GM21737 (cell line): ENCODE results near the gene CALML5.

Experiments
- ATAC-seq: cut with Tn5 transposase; IDR thresholded peaks from one replicate; pipeline ENCODE4 v1.9.1; 2021; ENCODE audit warnings: mild to moderate bottlenecking, moderate library complexity; ENCODE audit not compliant: unreplicated experiment

The CALML5 gene

DNA sequence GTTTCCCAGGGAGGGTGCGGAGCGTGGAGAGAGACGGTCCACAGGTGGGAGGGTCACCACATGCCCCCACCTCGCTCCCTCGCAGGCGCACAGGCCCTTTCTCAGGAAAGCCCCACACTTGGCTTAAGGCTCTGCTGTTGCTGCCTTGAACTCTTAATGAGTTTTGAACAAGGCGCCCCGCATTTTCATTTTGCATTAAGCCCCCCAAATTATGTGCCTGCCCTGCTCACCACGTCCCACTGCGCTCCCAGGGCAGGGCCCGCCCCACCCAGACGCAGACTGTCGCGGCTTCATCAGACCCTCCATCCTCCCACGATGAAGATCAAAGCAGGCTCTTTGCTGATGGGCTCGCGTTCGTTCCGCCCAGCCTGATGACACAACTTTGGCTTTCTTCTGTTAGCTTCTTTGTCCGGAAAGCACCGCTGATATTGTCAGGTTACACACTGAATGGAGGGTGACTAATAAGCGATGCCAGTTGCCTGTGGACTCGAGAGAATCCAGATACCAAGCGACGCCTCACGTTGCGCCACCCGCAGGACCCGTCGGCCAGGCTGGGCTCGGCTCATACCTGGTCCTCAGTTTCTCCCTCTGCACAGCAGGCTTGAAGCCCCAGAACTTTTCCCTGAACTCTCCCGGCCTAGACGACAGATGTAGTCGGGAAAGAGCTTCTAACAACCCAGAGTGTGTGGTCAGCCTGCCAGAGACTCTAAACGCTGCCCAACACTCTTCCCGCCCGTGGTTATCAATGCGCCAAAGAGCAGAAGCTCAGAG lies 34.9 kb upstream of the CALML5 start:
- no peak for ATAC-seq

DNA sequence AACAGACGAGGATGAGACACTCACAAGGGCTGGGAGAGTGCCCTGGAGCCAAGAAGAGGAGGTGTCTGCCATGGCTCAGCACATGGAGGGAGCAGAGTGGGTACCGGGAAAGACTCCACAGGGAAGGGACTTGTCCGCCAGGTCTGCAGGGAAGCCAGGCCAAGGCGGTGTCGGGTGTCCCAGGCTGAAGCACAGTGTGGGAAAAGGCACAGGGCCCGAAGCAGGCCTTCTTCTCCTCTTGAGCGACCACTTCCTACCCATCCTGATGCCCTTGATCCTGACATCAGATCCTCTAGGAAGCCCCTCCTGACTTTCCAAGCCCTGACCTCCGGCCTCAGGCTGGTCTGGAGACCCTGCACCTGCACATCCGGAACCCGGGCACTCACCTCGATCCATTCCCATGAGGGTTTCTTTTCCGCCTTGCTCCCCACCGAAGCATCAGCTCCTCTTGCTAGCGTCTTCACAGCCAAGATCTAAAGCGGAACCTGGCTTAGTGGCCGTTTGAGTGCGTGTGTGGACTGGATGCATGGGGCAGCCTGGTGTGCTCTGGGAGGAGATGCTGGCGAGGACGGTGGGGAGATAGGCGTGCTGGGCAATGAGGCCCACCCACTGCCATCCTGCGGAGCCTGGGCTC lies 33.8 kb upstream of the CALML5 start:
- ATAC-seq, result no peak

DNA sequence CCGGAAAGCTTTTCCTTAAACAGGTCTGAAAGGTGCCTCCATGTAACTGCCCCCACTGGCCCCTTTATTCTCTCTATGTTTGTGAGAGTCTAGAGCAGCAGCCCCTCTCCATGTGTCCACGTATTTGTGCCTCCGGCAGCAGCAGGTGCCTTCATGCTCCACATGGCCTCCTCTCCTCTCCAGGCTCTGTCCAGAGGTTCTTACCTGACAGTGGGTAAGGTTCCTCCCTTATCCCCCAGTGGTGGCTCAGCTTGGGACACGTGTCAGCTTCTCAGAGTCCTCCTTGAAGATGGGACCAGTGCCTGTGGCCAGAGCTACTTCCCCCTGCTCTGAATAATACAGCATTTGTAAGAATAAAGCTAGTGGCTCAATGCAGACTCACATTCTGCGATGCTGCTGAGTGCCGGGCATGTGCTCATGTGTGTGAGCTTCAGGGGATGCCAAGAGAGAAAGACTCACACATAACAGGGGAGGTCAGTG lies 33.3 kb upstream of the CALML5 start:
- no peak for ATAC-seq

DNA sequence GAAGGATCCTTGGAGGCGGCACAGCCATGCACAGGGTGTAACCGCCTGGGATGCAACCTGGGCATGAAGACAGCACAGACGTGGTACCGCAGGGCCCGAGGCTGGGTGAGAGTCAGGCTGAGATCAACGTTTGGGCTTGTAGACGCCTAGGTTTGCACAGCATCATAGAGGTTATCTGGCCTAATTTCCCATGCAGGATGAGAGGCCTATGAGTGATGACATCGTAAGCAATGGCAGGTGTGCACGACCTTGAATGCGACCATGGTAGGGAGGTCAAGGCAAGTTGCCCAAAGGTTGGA lies 32.9 kb upstream of the CALML5 start:
- ATAC-seq, result no peak

DNA sequence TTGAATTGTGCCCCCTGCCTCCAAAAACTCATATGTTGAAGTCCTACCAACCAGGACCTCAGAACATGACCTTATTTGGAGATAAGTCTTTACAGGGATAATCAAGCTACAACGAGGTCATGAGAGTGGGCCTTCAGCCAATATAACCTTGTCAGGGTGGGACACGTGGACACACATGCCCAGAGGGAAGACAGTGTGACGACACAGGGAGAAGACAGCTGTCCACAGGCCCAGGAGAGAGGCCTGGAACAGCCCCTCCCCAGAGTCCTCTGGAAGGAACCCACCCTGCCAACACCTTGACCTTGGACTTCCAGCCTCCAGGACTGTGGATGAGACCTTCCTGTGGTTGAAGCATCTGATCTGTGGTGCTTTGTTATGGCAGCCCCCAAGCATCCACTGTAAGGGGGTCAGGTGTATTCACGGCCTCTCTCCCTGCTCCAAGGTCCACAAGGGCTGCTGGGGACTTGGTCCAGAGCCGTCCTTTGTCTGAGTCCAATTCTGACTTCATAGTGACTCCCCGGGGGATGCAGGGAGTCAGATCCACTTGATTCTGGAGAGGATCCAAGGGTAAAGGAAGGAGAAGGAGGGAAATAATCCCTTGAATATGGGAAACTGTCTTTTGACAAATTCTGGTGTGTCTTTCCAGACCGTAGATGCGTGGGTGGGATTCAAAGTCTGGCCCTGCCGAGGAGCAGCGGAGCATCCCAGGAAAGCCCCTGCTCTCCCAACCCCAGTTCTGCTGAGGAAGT lies 32.4 kb upstream of the CALML5 start:
- no peak for ATAC-seq

DNA sequence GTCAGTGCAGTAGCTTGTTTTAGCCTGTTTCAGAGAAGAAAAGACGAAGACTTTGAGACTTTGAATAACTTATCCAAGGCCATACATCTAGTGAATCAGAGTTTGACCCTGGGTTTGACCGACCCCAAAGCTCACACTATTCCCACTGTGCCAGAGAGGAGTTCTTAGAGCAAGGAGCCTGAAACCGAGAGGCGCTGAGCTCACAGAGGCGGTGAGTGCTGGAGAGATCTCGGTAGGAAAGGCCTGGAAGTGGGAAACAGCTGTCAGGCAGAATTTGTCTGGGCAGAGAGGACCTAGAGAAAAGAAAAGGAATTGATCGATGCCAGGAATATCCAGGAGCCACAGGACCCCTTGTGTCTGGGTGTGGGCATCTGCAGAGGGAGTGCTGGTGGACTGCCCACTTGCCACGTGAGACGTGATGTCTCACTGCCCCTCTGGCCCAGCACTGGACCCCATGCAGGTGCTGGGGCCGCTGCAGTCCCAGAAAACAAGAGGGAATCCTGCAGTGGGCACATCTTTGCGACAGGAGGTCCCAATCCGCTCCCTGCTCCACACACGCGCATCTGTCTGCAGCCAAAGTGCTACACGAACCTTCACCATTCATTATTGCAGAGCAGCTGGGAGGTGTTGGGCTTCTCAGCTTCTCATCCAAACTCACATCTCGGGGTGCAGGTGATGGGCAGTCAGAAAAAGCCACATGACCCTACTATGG lies 31.6 kb upstream of the CALML5 start:
- no peak for ATAC-seq

DNA sequence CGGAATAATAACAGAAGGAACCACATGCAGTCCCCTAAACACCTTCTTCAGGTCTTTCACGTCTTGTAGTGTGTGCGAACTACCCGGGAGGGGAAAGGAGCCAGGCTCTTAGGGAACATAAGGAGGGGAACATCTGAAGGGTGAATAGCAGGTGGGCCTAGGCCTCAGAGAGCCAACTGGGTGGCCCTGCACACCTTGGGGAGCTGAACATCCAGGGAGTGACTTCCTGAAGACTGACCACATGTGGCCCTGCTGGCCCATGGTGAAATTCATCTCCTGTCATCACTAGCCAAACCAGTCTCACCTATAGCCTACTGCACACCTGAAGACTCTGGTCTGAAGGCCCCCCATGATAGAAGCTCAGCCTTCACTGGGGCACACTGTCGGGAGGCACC lies 31.0 kb upstream of the CALML5 start:
- no peak for ATAC-seq

DNA sequence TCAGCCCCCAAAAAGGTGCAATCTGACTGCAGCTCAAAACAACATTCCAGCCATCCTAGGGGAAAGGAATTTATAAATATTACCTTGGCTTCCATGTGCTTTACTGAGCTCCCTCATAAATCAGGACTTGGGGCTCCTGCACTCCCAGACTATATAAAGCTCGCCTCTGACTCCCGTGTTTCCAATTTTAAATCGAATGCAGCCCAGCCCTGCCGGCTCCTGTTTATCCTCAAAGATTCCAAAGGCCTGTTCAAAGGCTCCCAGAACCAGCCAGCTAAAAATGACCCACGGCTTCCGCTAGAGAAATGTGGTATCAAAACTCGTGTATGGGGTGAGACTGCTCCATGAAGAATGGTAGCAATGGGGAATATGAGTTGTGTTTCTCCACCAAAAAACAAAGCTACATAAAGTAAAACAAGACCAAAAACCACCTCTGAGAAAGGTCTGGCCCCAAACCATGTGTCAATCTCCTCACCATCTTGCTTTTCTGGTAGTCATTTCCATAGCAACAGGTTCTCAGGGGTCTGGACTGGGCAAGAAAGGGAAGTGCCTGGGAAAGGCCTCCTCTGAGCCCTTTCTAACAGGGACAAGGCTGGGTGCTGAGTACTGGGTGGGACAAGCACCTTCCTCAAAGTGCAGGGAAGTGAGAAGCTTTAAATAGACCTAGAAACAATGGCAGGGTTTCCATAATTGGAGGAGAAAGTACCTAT lies 30.5 kb upstream of the CALML5 start:
- no peak for ATAC-seq

DNA sequence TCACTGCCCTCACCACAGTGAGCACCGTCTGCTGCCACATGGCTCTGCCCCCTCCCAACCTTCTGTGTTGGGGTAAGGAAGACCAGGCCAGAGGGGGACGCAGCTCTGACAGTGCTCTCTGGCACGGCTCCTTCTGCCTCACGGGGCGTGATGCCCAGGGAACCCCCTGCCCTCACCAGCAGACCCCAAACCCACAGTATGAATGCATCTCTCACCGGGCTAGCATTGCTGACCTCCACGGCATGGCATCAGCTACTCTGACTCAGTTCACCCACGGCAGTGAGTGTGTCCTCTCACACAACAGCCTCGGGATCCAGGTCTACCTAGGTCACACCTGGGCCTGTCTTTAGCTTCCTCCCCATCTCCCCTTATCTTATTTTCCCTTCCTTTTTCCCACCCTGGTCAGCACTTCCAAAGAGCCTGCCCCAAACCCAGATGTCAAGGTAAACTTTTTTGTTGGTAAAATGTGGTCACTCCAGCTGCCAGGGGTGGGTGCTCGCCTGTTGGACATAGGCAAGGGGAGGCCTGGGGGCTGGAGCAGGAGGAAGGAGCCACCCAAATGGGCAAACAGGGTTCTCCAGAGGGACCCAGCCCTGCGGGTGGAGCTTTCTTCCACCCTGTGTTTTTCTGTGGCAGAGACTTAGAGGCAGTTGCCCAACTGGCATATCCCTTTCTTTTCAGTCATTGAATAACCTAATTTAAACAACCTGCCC lies 29.8 kb upstream of the CALML5 start:
- no peak for ATAC-seq

DNA sequence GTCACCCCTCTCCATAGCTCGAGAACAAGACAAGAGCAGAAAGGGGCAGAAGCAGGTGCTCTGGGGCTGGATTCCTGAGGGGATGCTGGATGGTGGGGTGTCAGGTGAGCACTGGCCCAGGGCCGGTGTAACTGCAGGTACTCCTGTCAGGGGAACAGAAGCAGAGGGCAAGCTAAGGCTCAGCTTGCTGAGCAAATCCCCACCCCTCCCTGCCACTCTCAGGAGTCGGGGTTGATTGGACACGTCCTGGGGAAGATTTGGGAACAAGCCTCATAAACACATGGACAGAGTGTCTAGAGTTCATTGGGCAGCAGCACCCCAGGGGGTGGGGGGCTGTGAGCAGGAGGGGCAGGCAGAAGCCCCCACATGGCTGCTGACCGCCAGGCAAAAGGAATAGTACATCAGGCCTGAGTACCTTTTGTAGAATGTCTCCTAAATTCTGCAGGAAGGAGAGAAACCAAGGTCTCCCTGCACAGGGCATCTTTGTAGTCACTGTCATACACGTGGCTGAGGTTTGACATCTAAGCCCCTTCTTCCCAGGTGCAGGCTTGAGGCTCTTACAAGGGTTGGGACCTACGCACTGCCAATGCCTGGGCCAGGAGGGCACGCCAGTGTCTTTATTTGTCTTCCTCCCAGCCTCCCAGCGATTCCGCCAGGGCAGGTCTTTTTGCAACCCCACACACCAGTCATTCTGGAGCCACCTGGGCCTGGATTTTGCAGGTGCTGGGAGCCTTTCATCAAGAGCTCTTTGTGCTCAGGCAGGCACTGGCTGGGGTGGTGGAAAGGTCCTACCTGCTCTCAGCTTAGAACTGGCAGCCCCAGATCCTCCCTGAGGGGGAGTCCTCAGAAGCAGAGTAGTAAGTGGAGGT lies 28.2 kb upstream of the CALML5 start:
- ATAC-seq, result no peak

DNA sequence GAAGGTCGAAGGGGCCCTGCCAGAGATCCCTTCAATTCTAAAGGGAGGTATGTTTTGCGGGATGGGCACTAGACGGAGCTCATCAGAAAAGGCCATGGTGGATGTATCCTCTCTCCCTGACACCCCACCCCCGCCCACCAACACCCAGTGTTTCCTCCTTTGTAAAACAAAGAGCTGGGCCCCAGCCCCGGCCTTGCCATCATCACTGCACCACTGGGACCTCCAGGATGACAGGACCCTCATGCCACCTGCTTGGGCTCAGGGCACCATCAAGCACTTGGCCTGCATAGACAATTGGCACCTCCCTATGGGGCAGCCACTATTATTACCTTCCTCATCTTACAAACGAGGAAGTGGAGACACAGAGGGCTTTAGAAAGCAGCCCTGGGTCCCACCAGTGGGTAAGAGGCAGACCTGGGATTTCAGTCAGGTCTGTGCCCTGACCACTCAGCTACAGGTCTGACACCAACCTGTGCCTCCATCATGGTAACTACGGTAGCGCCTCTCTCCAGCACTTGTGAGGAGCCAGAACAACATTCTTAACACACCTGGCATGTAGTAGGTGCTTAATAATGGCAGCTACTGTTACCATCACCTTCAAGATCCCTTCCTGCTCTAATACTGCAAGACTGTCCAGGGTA lies 27.4 kb upstream of the CALML5 start:
- ATAC-seq, result no peak

DNA sequence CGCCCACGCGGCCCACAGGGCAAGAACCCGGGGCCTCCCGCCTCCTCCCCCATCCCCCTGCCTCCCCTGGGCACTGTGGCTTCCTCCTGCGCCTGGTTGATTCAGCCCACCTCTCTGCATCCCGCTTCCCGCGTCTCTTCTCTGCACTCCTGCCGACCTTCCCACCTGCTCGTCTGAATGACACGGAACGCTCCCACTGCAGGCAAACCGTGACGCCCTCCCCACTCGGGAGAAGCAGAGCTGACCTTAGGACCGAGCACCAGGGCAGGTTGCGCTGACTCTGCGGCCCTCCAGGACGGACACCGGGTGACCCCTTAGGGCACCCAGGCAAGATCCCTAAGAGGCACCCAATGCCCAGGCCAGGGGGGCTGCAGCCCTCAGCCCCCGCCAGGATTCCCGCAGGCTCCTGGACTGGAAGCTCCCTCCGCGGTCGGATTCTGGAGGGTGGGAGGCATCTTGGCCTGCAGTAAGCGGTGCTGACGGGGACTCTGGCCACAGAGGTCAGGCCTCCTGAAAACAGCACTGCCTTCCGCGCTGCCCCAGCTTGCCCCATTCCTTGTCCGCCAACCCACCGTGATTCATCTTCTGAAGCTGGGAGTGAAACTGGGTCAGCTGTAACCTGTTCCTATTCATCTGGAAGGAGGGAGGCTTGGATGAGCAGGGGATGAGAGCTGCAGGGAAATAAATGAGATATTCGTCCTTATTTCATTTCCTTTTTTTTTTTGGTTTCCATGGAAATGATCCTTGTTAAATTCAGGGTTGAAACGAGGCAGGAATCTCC lies 26.4 kb upstream of the CALML5 start:
- no peak for ATAC-seq

DNA sequence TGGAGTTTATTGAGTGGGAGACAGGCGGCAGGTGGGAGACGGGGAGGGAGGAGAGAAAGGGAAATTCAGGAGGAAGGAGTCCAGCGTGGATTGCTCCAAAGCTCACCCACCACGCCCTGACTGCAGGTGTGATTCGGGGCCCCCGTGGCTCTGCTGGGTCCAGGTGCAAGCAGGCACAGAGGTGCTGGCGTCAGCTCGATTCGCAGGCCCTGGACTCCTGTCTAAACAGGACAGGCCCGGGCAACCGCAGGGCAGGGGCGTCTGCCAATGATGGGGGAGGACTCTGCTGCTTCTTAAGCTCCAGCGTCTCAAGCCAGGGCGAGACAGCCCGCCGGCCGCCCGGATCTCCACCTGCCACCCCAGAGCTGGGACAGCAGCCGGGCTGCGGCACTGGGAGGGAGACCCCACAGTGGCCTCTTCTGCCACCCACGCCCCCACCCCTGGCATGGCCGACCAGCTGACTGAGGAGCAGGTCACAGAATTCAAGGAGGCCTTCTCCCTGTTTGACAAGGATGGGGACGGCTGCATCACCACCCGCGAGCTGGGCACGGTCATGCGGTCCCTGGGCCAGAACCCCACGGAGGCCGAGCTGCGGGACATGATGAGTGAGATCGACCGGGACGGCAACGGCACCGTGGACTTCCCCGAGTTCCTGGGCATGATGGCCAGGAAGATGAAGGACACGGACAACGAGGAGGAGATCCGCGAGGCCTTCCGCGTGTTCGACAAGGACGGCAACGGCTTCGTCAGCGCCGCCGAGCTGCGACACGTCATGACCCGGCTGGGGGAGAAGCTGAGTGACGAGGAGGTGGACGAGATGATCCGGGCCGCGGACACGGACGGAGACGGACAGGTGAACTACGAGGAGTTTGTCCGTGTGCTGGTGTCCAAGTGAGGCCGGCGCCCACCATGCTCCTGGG lies 25.5 kb upstream of the CALML5 start, which contains the start of gene CALML3:
Gene CALML3, plus strand, starts transcription at position 321 of the 920 bp plus-strand sequence. Its CDS starts 125 bp downstream, at position 446.
- ATAC-seq, result no peak

DNA sequence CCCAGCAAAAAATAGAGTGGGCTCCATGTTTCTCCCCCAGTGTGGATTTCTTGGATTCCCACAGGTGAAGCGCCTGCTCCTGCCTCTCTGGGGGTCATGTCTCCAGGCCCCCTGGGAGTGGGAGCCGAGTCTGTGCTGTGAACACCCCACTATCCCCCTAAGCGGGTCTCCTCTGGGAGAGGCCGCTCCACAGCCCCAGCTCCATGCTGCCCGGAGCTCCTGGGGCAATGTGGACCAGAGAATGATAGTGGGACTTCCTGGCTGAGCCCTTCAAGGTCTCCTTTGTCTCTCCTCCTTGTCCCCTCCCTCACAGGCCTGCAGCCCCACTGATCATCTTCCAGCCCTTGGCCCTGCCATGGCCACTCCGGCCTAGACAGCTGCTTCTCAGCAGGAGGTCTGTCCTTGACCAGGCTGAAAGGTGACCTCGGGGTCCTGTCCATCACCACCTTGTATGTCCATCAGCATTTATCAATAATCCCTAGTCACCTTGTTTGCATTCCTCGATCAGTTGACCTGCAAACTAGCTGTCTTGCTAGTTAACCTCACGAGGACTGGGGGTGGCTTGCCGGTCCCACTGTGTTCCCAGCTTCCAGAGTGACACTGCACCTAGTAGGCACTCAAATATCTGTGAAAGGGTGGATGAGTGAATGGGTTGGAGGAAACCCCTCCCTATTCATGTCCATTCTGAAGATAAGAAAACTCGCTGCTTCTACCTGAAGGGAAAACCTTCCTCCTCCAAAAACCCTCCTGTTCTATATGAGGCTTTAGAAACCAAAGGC lies 24.6 kb upstream of the CALML5 start:
- ATAC-seq, result no peak

DNA sequence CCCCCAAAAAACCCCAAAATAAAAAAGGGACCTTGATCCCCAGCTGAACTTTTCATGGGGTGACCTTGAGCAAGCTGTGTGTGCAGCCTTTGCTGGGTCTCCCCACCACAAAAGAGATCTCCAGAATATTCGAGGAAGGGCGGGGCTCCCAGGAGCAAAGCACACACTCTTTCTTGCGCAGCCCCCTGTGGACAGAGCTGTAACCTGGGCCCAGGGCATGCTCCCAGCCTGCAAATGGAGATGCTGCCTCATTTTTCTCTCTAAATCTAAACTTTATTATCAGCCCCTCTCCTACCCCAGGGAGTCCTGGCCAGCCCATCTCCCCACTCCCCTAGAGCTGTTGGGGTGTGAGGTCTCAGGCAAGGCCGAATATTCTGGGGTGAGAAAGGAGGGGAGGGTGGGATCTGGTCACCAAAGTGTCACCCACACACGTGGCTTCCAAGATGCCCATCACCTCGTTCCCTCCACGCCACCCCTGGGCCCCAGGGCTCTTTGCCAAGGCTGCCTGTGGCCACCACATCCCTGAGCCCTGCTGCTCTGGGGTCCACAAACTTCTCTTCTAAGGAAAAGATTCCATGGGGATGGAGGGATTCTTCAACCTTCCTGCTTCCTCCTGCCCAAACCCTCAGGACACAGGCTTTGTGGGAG lies 23.7 kb upstream of the CALML5 start:
- no peak for ATAC-seq

DNA sequence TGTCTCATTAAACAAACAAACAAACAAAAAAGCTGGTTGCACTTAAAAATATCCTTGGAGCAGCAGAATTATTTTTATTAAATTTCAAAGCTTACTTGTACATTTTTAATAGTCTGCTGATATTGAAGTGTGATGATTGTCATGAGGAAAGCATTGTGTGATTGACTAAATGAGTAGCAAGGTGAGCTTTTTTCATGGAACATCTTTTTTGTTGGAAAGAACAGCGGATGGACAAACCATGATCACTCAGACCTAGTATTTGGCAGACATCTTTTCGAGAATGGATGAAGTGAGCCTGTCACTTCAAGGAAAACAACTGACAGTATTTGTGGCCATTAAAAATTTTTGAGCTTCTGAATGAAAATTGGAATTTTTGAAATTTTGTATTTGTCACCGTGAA lies 19.7 kb upstream of the CALML5 start:
- no peak for ATAC-seq
